Upper lobe of left lung (tissue), 6 donors: Measurements from ENCODE around the gene CLDN6. TPM values are rescaled to one million over a fixed set of nuclear protein-coding genes. Genes with fewer than 3 reads are reported as not detected.

Experiments
- ATAC-seq, 2 donors: fragments of 200-7000 bp; cut with Tn5 transposase; one replicate each; pipeline ENCODE4 v1.9.1; 2022; ENCODE audit warnings: mild to moderate bottlenecking in 2 of 2, moderate library complexity in 2 of 2; ENCODE audit not compliant: low FRiP score in 2 of 2
- DNase-seq, 2 donors: peaks; one replicate each; pipeline ENCODE4 v3.0.0-alpha.2; 2019 to 2020
- H3K27ac ChIP-seq, 4 donors: fragments of 200-600 bp; sonication (generic); one replicate each; pipeline ENCODE4 v1.5.1; 2016 to 2019
- H3K27me3 ChIP-seq, 4 donors: fragments of 200-600 bp; sonication (generic); one replicate each; pipeline ENCODE4 v1.5.1; 2017 to 2019
- H3K36me3 ChIP-seq, 4 donors: fragments of 200-600 bp; sonication (generic); one replicate each; pipeline ENCODE4 v1.5.1; 2016 to 2019
- H3K4me1 ChIP-seq, 4 donors: fragments of 200-600 bp; sonication (generic); one replicate each; pipeline ENCODE4 v1.5.1; 2018 to 2019
- H3K4me3 ChIP-seq, 4 donors: fragments of 200-600 bp; sonication (generic); one replicate each; pipeline ENCODE4 v1.5.1; 2017 to 2019; ENCODE audit warnings: mild to moderate bottlenecking in 2 of 4, moderate library complexity in 1 of 4
- H3K9me3 ChIP-seq, 4 donors: fragments of 200-600 bp; sonication (generic); one replicate each; pipeline ENCODE4 v1.5.1; 2018 to 2019
- EP300 ChIP-seq, 4 donors: sonication (generic); formaldehyde crosslinking; IDR thresholded peaks; one replicate each; pipeline ENCODE4 v1.5.1; 2017; ENCODE audit warnings: antibody characterized with exemption in 4 of 4, control low read depth in 2 of 4
- POLR2A ChIP-seq, 4 donors: fragments of 450-650 bp; IDR thresholded peaks; one replicate each; pipeline ENCODE4 v1.5.1; 2016 to 2017; ENCODE audit warnings: antibody characterized with exemption in 4 of 4, mild to moderate bottlenecking in 2 of 4
- POLR2AphosphoS5 ChIP-seq, 2 donors: sonication (generic); formaldehyde crosslinking; IDR thresholded peaks; one replicate each; pipeline ENCODE4 v1.5.1; 2017; ENCODE audit warnings: antibody characterized with exemption in 2 of 2
- WGBS, 2 donors: methylation state at CpG; one replicate each; pipeline ENCODE4 v1.1.5; 2017 to 2018; 5-methylcytosine and 5-hydroxymethylcytosine counted together
- total RNA-seq, 6 donors: library from RNA; depleted of rRNA in 4 of 6; stranded (reverse); fragments of >200 nt in 4 of 6; gene quantifications; one replicate each; pipeline versions ENCODE4 v1.1.0 to v1.2.1, GENCODE V29; 2016 to 2021
- TF ChIP-seq, protein P1 (sequence below), 6 experiments: fragments of 450-650 bp in 4 of 6; fragments of 200-600 bp in 2 of 6; sonication (generic) in 2 of 6; IDR thresholded peaks; one replicate each; pipeline ENCODE4 v1.5.1; 2016 to 2019; ENCODE audit warnings: antibody characterized with exemption in 6 of 6
- donor health status: DM: no; HTN: no; CAD: no; lungs with moderate emphysema.
- donor health status: DM: no; HTN: yes; CAD: no; lungs with severe emphysema.

CLDN6 gene
- total RNA-seq, 6 donors from 2014 or later: 0.30 to 1.9 (median 0.72) TPM; not detected in 3

DNA sequence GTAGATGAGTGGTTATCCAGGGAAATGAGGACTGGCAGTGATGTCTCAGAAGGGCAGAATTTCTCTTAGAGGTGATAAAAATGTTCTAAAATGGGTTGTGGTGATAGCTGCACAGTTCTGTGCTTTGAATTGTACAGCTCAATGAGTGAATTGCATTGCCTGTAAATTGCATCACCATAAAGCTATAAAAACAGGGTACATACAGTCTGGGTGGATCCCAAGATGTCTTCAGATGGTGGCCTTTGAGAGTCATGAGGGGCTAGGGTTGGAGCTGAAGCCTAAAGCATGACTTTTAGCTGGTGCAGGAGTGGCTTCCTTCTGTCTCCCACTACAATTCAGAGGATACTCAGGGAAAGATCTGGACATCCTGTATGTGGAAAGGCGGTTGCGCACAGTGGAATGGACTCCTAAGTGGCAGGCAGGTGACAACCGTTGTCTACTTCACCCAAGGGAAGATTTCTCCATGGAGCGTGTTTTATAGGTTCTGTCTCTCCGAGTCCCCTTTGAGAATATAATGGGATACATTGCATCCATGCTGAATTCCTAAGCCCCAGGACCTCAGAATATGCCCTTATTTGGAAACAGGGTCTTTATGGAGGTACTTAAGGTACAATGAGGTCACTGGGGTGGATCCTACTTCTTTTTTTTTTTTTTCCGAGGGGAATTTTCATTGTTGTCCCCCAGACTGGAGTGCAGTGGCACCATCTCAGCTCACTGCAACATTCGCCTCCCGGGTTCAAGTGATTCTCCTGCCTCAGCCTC, 45.8 kb upstream of the CLDN6 start:
- ATAC-seq (no peak), DNase-seq (no peak)
- H3K4me3 ChIP-seq: no peak overlapping the region
- no peaks in the 10 kb centered on the region for H3K27me3 ChIP-seq
- H3K4me1 ChIP-seq: peaks cover 30 to 49% (median 44%) of the 10 kb centered on the region in 4 donors
- H3K36me3 ChIP-seq: peaks cover 0 to 8% (median 5%) of the 10 kb centered on the region in 4 donors
- TF ChIP-seq, protein P1, sequence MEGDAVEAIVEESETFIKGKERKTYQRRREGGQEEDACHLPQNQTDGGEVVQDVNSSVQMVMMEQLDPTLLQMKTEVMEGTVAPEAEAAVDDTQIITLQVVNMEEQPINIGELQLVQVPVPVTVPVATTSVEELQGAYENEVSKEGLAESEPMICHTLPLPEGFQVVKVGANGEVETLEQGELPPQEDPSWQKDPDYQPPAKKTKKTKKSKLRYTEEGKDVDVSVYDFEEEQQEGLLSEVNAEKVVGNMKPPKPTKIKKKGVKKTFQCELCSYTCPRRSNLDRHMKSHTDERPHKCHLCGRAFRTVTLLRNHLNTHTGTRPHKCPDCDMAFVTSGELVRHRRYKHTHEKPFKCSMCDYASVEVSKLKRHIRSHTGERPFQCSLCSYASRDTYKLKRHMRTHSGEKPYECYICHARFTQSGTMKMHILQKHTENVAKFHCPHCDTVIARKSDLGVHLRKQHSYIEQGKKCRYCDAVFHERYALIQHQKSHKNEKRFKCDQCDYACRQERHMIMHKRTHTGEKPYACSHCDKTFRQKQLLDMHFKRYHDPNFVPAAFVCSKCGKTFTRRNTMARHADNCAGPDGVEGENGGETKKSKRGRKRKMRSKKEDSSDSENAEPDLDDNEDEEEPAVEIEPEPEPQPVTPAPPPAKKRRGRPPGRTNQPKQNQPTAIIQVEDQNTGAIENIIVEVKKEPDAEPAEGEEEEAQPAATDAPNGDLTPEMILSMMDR (IDR thresholded peaks at IDR 0.05): no peak
- TF ChIP-seq EP300 (IDR thresholded peaks at IDR 0.05) (no peak), POLR2AphosphoS5 (IDR thresholded peaks at IDR 0.05) (no peak), POLR2A (IDR thresholded peaks at IDR 0.05) (no peak)
- WGBS, 2 donors: 94 to 97% methylated on average over 8 of the region's 8 CpGs
- H3K27ac ChIP-seq: peak overlapping the region in 3 of 4 donors; percentile 86 to 90 (median 90)
- H3K9me3 ChIP-seq: no peaks in the 10 kb centered on the region

DNA sequence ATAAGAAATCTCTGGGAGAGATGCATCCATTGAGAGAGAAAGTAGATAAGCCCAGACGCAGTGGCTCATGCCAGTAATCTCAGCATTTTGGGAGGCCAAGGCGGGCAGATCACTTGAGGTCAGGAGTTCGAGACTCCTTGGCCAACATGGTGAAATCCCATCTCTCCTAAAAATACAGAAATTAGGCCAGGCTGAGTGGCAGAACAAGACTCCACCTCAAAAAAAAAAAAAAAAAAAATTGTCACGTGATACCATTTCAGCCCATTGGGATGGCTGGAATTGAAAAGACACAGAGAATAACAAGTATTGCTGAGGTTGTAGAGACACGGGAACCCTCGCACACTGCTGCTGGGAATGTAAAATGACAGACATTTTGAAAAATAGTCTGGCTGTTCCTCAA, 44.6 kb upstream of the CLDN6 start:
- H3K9me3 ChIP-seq: no peaks in the 10 kb centered on the region
- ATAC-seq (no peak), DNase-seq (no peak)
- TF ChIP-seq POLR2AphosphoS5 (IDR thresholded peaks at IDR 0.05) (no peak), EP300 (IDR thresholded peaks at IDR 0.05) (no peak), POLR2A (IDR thresholded peaks at IDR 0.05) (no peak)
- TF ChIP-seq, protein P1 (IDR thresholded peaks at IDR 0.05): no peak
- no peak overlapping the region for H3K4me3 ChIP-seq
- H3K27ac ChIP-seq: no peak overlapping the region
- peaks cover 37 to 50% (median 46%) of the 10 kb centered on the region in 4 donors for H3K4me1 ChIP-seq
- H3K36me3 ChIP-seq: no peaks in the 10 kb centered on the region
- WGBS, 2 donors: 81 to 88% methylated on average over 6 of the region's 6 CpGs
- no peaks in the 10 kb centered on the region for H3K27me3 ChIP-seq

DNA sequence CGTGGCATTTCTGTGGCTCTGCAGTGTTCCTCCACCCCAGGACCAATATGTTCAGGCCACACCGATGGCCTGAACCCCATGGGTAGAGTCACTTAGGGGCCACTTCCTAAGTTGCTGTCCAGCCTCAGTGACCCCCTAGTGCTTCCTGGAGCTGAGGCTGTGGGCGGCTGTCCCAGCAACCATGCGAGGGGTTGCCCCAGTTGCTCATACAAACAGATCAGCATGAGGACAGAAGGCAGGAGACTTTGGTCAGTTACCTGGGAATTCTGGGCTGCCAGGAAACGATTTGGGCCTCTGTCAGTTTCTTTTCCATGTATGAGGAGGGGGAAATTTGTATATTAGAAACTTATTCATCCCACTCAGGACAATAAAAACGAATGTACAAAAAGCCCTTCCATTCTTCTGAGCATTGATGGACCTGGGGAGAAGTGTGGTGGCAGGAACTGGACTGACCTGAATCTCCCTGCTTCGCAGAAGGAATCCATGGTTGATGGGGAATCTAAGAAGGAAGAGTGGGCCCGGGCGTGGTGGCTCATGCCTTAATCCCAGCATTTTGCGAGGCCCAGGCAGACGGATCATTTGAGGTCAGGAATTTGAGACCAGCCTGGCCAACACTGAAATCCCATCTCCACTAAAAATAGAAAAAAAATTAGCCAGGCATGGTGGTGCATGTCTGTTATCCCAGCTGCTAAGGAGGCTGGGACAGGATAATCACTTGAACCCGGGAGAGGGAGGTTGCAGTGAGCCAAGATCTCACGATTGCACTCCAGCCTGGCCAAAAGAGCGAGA, 42.5 kb upstream of the CLDN6 start:
- WGBS, 2 donors: 89 to 92% methylated on average over 14 of the region's 14 CpGs

DNA sequence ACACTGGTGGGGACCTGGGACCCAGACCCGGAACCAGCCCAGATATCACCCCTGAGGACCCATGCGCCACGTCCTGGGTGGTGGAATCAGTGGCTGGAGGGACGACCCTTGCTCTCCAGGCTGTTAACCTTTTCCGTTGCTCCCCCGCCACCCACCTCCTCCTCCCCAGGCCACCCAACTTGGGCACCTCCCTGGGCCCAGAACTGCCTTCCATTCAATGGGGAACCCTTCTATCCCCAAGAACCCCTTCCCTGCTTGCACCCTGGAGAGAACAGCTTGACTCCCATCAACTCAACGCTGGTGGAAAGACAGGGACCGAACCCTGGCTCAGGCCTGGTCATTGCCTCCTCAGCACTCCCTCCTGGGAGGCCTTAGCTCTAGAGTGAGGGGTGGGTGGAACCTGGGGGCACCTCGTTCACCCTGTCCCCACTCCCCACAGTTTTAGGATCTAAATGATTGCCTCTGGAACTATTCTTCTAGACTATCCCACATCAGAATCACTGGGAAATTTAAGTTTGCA, 41.8 kb upstream of the CLDN6 start:
- ATAC-seq: no peak
- TF ChIP-seq, protein P1 (IDR thresholded peaks at IDR 0.05): no peak
- no peak for TF ChIP-seq POLR2A (IDR thresholded peaks at IDR 0.05)
- TF ChIP-seq EP300 (IDR thresholded peaks at IDR 0.05): no peak
- TF ChIP-seq POLR2AphosphoS5 (IDR thresholded peaks at IDR 0.05): no peak
- DNase-seq: no peak
- WGBS, 2 donors: 49 to 59% methylated on average over 8 to 9 of the region's 9 CpGs
- no peaks in the 10 kb centered on the region for H3K36me3 ChIP-seq
- H3K27me3 ChIP-seq: no peaks in the 10 kb centered on the region
- H3K4me3 ChIP-seq: peak overlapping the region in 3 of 4 donors; percentile 71 to 95 (median 72)
- H3K9me3 ChIP-seq: no peaks in the 10 kb centered on the region
- peak overlapping the region; percentile 88 to 98 (median 90) for H3K27ac ChIP-seq
- peaks cover 24 to 38% (median 30%) of the 10 kb centered on the region in 4 donors for H3K4me1 ChIP-seq

More for the DNA sequence above, 42.5 kb upstream of the CLDN6 start:
- Histone ChIP-seq H3K27ac (peak overlapping the region; percentile 88 to 98 (median 90)), H3K36me3 (no peaks in the 10 kb centered on the region), H3K4me1 (peaks cover 29 to 38% (median 34%) of the 10 kb centered on the region in 4 donors), H3K4me3 (no peak overlapping the region), H3K27me3 (no peaks in the 10 kb centered on the region), H3K9me3 (no peaks in the 10 kb centered on the region)
- no peak for TF ChIP-seq EP300 (IDR thresholded peaks at IDR 0.05)
- DNase-seq (no peak), ATAC-seq (no peak)
